Stimulated activated naive CD4-positive, alpha-beta T cell (primary cell): ENCODE results near the gene IL1RAPL1.
"Not testable (repeated sequence)": the region's sequence is repeated elsewhere in the genome, so short reads cannot be mapped to it uniquely, and the experiment has no call there.

Experiments
- DNase-seq, 6 experiments: peaks; one replicate each; lab custom pipeline; 2025; lab: John Stamatoyannopoulos, UW

IL1RAPL1 gene

GRCh38 chrX:28787206-28787605 lies 200.0 kb downstream of the IL1RAPL1 start:
- no peak for DNase-seq

- not testable (repeated sequence) for DNase-seq
Measured at GRCh38 chrX:28800671-28801070, 213.4 kb downstream of the IL1RAPL1 start.

DNA sequence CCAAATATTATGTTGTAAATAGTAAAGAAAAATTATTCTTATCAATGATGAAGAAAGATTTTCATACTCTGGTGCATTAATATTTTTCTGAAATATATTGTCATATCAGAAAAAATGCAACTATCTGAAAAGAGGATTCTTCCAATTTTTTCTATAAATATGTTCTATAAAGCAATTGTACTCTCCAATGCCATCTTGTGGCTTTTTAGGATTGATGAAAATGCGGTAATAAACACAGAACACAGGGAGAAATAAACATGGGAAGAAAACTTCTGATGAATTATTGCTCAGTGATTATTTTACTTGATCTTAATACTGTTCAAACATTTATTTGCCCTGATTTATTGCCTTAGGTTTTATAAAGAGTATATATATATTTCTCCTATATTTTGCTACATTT lies 215.4 kb downstream of the IL1RAPL1 start:
- DNase-seq, result no peak

GRCh38 chrX:28835991-28836390 lies 248.7 kb downstream of the IL1RAPL1 start:
- DNase-seq, result no peak

DNA sequence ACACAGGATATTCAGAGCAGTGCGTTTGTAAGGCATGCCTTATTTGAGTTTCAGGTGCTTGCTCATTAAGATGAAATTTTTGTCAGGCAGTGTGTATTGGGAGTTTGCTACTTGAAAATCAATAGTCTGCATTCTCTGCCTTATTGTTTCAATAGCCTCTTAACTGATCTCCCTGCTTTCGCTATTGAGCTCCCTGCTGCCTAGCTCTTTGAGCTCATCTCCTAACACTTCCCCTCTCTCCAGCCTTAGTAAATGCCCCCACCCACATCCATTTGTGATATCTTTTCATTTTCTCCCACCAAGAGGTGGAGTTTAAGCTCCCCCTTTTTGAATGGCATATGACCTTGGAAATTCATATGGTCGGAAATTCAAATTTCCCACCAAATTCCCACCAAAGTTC lies 256.6 kb downstream of the IL1RAPL1 start:
- DNase-seq, result no peak

DNA sequence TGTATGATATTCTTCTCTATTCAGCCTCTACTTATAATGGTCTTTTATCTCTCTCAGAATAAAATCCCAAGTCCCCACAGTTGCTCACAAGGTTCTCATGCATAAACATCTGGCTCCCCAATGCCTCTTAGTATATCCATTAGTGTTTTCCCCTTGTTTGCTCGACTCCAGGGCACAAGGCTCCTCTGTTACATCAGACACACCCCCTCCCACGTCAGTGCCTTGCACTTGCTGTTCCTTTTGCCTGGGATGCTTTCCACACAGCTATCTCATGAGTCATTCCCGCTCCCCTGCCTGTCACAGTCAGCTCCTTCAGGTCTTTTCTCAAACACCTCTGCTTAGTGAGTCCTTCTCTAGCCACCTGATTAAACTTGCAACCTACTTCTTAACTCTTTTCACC lies 260.2 kb downstream of the IL1RAPL1 start:
- DNase-seq, result no peak

- DNase-seq, result no peak
Measured at GRCh38 chrX:28848707-28849106, 261.5 kb downstream of the IL1RAPL1 start.

- no peak for DNase-seq
Measured at GRCh38 chrX:28850955-28851354, 263.7 kb downstream of the IL1RAPL1 start.

- no peak for DNase-seq
Measured at GRCh38 chrX:28851871-28852270, 264.6 kb downstream of the IL1RAPL1 start.

- no peak for DNase-seq
Measured at GRCh38 chrX:28854637-28855036, 267.4 kb downstream of the IL1RAPL1 start.

GRCh38 chrX:28876408-28876807 lies 289.2 kb downstream of the IL1RAPL1 start:
- no peak for DNase-seq

- DNase-seq, result no peak
Measured at GRCh38 chrX:28876901-28877300, 289.7 kb downstream of the IL1RAPL1 start.

GRCh38 chrX:28880136-28880535 lies 292.9 kb downstream of the IL1RAPL1 start:
- no peak for DNase-seq

GRCh38 chrX:28884823-28885222 lies 297.6 kb downstream of the IL1RAPL1 start:
- no peak for DNase-seq

- no peak for DNase-seq
Measured at GRCh38 chrX:28888416-28888815, 301.2 kb downstream of the IL1RAPL1 start.

- DNase-seq, result no peak
Measured at GRCh38 chrX:28889591-28890090, 302.4 kb downstream of the IL1RAPL1 start.

GRCh38 chrX:28901637-28902036 lies 314.4 kb downstream of the IL1RAPL1 start:
- no peak for DNase-seq

DNA sequence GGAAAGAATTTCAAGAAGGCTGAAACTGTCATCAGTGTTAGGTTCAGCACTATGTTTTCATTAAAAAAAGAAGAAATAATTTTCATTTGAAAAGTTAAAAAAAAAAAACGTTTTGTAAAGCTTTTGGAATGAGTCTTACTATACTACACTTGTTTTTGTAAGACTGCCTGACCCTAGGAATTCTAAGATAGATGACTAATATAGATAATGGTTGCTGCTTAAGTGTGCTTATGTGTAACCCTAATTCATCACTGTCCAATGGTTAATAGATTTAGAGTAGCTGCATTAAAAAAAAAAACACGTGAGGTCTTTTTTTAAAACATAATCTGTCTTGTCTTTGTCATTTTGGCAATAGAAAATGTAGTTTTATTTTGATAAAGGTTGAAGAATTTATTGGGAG lies 323.2 kb downstream of the IL1RAPL1 start:
- DNase-seq, result no peak

DNA sequence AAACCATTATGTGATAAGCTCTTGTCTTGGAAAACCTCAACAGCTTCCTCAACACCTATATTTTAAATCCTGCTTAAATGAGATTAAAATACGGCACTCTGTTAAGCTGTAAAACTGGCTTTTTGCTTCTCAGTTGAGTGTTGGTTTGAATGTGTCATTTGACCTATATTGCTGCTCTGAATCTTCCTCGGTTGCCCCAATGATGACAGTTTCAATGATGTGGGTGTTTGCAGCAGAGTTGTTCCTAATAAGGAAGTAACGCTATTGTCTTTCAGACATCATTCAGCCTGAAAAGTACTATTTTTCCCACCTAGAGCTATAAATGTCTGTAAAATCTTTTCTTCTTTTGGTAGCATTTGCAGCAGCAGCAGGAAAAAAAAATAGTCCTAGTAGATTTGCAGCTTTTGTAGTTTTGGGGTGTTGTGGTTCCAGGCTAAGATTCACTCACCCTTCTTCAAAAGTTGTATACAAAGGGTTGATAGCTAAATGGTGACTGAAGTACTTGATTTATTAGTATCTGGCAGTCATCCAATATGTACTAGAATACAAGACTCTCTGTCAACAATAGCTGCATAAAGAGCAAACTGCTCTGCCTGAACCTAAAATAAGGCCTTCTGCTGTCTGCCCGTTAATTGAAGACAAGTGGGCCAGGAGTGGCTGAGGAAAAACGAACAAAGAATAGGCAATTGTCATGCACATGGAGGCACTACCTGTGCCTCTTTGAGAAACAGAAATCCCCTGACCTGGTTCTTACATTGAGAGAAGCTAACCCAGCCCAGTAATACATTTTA lies 333.1 kb downstream of the IL1RAPL1 start:
- no peak for DNase-seq

DNA sequence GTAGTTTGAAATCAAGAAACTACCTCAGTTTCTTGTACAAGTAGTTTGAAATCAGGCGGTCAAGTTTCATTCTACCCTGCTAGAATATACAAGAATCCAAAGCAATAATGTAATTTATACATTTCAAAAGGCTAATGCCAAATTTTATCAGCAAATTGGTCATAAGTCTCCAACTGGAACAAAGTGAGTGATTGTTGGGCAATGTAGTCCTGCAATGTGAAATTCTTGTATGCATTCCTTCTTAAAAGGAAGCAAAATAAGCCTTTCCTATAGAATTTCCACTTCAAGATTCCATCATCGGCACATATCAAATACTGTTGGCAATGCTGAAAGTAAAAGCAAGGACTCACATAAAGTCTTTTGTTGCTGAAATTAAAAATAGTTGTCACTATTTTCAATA lies 334.9 kb downstream of the IL1RAPL1 start:
- DNase-seq, result no peak

- no peak for DNase-seq
Measured at GRCh38 chrX:28946846-28947245, 359.6 kb downstream of the IL1RAPL1 start.

DNA sequence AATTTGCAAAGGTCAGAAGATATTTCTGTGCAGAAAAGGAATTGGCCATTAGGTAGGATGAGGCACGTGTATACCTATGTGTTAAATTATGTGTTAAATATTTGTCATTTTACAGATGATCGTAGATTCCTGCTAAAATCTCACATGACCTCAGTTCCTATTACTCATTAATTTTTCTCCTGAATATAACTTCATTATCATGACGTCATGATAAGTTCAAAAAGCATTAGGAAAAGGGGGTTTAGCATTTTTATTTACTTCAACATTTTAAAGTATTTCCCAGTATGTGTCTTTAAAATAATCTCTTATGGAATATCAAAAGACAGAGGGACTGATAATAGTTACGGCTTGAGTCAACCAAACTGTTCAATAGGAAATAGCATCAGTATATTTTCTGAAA lies 372.8 kb downstream of the IL1RAPL1 start:
- DNase-seq, result no peak

GRCh38 chrX:28966331-28966730 lies 379.1 kb downstream of the IL1RAPL1 start:
- no peak for DNase-seq

DNA sequence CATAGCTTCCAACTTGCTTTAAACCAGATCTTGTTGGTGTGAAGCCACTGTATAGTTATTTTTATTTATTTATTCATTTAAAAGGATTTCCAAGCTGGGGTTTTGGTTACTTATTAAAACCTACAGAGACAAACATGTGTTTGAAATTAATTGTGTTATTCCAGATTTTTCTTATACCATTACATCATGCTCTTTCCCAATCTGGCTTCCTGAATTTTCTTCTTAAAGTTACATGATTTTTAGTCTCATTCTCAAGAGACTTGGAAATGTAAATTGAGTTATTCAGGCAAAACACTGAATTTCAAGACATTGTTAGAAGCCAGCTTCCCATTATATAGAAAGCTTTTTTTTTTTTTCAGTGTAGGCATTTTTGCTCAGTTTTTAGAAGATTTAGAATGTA lies 381.9 kb downstream of the IL1RAPL1 start:
- DNase-seq, result no peak
